Umbilical cord (tissue), 2 donors: ENCODE data around the gene ST6GALNAC2. TPM values are rescaled to one million over a fixed set of nuclear protein-coding genes. Genes with fewer than 3 reads are reported as not detected.

Experiments used
- DNase-seq: peaks from one replicate; pipeline ENCODE4 v3.0.0-alpha.2; 2015; ENCODE audit warnings: low spot score
- total RNA-seq: library from RNA; depleted of rRNA; stranded (reverse); fragments of >200 nt; gene quantifications from one replicate; pipeline ENCODE4 v1.2.3, GENCODE V29; 2014; ENCODE audit warnings: low replicate concordance; ENCODE audit not compliant: insufficient read depth

Gene ST6GALNAC2
- total RNA-seq, 1 donor from 2014 or later: not detected

DNA sequence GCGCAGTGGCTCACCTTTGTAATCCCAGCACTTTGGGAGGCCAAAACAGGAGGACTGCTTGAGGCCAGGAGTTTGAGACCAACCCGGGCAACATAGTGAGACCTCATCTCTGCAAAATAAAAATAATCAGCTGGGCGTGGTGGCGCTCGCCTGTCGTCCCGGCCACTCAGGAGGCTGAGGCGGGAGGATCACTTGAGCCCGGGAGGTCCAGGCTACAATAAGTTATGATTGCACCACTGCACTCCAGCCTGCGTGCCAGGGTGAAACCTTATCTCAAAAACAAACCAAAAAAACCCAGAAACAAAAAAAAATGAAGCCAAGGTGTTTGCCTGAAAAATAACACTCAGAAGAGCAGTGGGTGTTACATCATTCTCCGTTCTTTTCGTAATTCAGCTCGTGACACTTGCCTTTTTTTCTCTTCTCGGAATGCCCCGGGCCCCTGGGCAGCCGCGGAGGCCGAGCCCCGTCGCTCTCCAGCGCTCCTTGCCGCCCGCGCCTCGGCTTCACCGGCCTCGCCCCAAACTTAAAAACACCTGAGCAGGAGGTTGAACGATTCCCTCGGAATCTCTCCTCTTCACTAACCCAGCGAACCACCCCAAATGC lies 28.8 kb downstream of the ST6GALNAC2 start:
- no peak for DNase-seq

DNA sequence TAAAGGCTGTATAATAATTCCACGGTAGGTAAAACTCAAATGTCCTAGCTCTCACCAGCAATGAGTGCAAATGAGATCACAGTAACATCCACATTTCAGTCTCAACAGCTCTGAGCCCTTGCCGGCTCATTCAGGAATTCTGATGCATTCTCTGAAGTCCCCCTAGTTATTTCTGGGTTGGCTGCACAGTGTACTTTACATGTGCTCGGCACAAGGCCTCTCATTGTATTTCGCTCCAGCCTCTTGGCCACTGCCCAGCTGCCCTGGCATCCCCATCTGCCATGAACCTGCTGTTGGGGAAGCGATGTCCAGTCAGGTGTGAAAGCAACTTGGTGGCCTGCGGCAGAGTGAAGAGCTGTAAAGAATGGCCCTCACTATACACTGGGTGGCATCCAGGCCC lies 31.5 kb downstream of the ST6GALNAC2 start:
- DNase-seq: no peak

DNA sequence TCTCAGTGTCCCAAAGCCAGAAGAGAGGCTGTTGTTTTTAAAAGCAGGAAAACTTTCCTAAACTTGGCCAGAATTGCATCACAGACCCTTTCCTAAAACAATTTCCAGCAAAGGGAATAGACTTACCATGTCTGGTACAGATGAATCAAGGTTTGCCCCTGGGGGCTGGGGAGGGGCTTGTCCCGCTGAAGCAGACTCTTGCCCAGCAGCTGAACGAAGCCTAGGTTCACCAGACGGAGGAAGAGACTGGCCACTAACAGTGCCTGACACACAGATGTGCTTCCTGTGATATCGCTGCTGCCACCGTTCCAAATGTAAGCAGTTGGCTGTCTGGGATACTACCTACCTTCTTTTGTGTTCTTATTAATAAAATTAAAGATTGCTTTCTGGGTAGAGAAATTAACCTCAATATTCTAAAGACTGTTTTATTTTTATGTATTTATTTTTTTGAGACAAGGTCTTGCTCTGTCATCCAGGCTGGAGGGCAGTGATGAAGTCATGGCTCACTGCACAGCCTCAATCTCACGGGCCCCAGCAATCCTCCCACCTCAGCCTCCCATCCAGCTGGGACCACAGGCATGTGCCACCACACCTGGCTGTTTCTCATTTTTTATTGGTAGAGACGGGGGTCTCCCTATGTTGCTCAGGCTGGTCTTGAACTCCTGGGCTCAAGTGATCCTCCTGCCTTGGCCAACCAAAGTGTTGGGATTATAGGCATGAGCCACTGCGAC lies 32.3 kb downstream of the ST6GALNAC2 start:
- no peak for DNase-seq

DNA sequence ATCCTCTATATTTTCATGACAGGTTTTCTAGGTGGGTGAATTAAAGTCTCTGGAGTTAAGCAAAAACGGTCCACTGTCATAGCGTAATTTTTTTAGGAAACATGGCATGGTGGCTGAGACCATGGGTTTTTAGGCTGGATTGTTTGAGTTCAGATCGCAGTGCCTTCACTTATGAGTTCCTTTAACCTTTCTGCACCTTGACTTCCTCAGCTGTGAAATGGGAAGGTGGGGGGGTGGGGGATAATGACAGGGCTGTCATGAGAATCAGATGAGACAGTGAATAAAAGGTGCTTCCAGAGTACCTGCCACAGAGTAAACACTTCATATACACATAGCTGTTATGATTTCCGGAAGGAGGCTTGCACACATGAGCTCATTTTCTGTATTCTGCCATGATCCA lies 34.0 kb downstream of the ST6GALNAC2 start:
- DNase-seq: no peak

DNA sequence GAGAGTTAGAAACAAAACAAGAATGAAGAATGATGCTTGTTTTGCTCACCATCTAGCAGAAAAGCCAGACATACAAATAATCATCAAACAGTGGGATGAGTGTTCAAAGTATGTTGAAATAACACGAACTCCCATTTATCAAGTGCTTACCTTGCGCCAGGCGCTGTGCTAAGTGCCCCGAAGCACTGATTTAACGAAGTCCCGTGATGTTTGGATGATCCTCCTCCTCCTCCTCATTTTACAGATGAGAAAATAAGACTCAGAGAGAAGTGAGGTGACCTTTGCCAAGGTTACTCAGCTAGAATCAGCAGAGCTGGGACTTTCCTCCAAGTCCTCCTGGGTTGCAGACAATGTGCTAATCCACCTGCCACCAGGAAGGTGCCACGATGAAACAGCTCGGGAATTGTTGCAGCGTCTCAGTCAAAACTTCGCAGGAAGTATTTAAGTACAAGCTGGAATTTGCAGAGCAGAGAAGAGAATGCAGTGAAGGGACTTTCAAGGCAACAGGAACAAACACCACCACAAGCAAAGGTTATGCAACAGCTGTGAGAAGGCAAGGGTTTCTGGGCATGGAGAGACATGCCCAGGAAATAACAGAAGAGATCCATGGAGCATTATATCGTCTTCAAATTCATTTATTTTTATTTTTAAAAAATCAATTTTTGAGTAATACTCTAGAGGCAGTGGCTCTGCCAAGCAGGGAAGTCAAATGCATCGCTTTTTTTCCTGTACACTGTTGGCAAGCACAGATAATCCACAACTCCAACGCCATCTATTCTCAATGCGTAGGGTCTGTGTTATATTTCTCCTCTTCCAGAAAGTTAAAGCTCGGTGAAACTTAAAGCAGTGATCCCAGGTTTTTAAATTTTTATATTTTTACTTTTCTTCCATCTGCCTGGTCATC lies 34.7 kb downstream of the ST6GALNAC2 start:
- DNase-seq: no peak

DNA sequence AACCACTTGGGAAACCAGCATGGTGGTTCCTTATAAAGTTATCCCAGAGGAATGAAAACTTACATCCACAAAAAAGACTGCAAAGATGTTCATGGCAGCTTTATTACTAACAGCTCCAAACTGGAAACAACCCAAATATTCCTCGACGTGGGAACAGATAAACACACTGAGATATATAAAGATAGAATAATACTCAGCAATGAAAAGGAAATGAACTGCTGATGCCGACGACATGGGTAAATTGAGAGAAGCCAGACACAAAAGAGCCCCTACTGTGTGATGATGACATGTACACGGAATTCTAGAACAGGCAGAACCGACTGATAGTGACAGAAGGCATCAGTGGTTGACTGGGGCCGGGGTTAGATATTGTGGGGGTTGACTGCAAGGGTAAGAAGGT lies 36.1 kb downstream of the ST6GALNAC2 start:
- no peak for DNase-seq

DNA sequence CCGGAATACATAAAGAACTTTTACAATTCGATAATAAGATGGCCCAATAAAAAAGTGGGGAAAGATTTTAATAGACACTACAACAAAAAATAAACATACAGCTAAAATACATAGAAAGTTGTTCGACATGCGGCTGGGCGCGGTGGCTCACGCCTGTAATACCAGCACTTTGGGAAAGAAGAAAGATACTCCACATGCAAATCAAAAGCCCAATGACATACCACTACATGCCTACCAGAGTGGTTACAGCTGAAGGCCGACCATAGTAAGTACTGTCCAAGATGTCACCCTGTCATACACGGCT lies 36.5 kb downstream of the ST6GALNAC2 start:
- DNase-seq: no peak

DNA sequence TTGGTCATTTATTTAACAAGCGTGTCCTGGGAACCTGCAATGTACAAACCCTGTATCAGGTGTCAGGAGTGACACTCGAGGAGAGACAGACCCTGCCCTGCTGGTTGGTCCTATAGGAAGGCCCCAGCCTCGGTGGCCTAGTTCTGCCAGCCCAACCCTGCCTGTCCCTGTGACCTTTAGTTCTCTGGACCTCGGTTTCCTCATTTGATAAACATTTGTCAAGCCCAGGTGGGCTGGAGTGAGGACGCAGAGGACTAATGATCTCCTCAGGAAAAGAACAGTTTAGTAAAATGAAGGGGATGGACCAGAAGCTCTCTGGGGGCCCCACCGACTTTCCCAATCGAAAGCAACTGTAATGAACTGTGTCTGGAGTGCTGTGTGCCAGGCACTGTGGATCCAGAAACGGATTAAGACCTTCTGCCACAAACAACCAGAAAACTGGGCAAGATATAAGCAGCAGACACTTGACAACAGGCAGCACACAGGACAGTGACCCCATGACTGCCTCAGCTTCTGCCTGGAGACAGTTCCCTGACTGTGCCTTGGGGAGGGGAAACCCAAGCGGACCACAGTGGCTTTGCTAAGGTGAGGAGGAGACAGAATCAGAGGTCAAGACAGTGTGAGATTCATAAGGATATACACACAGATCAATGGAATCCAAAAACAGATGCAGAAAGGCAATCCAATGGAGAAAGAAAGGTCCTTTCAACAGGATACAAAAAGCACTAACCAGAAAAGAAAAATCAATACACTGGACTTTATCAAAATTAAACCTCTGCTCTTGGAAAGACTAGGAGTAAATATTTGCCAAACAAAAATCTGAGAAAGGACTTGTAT lies 37.1 kb downstream of the ST6GALNAC2 start:
- no peak for DNase-seq

DNA sequence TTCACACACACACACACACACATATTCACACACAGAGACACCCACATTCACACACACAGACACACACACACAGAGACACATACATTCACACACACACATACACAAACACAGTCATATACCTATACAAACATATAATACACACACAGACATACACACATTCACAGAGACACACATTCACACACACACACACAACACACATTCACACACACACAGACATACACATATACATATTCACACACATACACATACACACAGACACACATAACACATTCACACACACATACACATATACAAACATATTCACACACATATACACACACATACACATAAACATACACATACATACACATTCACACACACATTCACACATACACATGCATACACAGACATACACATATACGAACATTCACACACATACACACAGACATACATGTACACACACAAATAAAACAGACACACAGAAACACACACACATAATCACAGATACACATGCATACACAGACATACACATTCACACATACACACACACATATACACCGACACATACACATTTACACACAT lies 37.9 kb downstream of the ST6GALNAC2 start:
- DNase-seq: no peak

DNA sequence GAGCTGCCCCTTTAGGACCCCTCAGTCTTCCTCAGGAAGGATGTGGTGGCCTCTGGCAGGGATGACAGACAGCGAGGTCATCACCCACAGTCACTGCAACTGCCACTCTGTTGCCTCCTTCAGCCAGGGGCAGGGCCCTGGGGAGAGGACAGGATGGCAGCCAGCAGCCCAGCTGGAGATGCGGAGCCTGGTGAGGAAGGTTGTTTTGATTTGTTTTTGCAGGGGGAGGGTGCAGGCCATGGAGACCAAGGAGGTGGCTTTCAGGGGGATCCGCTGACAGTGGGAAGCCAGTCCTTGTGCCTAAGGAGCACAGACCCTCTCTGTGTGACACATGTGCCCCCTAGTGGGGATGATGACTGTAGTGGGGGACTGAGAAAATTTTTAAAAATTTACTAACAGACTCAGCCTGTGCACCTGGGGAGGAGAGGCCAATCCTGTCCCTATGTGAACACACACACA lies 38.4 kb downstream of the ST6GALNAC2 start:
- DNase-seq: peak; percentile 66

DNA sequence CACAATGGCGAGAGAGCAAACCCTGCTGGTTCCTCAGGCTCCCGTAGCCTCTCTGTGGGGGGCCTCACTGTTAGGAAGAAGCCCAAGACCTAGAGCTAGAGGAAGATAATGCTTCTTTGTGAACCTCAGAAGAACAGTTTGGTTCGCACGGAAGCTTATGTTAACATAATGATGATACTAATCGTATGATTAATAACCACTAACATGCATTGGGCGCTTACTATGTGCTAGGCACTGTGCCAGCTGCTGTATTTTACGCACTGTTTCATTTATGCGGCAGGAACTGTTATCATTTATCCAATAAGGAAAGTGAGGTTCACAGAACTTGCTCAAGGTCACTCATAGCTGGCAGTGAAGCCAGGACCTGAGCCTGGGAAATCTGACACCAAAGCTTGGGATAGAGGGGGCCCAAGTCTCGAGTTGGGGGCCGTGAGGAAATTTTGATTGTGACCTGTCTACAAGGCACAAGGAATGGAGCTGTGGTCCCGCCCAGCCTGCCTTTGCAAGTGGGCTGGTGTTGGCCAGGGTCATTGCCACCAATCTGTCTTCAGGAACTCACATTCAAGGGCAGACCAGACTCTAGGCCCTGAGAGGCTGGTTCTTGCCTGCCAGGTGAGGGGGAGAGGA lies 39.0 kb downstream of the ST6GALNAC2 start:
- no peak for DNase-seq

DNA sequence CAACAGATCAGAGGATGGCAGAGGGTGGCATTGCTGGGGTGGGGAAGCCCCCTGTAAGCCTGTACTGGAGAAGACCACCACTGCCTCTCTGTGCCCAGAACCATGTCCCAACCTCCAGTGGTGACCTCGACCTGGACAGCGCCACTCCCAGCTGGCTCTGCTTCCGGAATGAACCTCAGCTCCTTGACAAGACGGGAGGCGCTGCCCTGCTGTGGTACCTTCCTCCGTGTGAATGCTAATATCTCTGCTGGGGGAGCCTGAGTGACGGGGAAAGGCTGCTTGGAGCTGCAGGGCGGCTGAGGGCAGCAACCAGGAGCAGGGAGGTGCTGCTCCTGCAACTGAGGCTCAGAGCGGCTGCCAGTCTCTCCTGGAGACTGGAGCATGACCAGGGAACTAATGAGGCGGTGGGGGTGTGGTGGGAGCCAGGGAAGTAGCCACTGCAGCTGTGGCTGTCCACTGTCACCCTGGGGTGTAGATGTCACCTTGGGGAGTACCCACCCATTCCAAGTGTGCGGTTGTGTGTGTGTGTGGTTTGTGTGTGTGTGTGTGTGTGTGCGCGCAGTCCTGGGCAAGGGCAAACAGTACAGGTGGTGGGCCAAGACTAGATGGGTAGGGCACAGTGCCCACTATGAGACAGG lies 39.6 kb downstream of the ST6GALNAC2 start:
- no peak for DNase-seq

DNA sequence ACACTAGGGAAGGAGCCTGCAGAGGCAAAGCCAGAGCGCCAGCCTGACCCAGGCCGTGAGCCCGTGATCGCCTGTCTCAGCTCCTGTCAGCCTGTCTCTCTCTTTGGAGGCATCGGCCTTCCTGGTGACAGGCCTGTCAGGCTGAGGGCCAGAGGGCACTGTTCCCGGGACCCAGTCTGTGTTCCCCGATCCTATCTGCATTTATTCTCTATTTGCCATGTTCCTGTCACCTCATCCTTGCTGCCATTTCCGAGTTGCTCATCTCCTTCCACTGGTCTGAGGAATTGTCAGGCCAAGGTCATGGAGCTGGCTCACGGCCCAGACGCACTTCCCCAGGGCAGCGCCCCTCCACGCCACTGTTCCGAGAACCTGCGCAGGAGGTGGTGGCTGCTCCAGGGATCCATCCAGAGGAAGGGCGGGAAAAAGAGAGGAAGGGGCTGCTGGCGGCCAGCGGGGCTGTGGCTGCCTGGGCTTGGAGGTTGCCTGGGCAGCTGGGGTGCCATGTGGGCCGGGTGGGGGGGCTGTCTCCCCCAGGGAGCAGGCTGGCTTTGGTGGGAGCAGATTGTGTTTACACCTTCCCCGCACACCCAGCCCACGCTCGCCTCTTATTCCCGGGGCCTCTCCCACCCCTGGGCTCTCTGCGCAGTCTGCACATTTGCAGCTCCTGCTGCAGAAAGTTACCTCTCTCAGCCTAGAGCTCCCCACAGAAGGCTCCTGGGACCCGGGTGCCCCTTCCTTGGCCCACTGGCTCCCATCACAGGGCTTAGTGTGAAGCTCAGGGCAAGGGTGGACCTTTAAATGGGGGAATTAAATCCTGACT lies 40.9 kb downstream of the ST6GALNAC2 start:
- no peak for DNase-seq

DNA sequence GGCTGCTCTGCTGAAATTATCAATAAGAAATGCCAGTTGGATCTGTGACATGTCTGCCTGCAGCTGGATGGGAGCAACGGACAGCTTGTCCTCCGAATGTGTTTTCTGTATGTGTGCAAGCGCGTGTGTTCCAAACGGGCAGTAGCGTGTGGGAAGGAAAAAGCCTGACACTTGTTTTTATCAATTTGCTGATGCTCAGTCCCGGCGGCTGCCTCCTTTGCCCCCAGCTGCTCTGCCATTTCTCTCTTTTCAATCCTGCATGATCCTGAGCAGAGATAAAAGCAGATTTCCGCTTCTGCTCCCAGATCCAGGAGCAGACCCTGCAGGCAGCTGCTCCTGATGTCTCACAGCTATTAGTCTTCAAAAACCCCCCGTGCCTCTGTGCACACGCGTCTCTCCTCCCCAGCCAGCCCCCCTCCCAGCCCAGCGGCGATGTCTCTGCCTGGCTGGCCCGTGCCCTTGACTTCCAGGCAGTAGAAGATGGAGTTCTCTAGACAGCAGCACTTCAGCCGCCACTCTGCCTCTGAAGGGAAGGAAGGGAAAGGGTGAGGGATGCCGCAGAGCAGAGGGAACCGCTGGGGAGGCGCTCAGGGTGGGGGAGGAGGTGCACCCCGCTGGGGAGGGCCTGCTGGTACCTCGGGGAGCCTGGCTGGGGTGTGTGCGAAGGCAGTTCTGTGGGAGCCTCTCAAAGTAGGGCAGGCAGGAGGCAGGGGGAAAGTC lies 41.7 kb downstream of the ST6GALNAC2 start:
- peak; percentile 73 for DNase-seq

DNA sequence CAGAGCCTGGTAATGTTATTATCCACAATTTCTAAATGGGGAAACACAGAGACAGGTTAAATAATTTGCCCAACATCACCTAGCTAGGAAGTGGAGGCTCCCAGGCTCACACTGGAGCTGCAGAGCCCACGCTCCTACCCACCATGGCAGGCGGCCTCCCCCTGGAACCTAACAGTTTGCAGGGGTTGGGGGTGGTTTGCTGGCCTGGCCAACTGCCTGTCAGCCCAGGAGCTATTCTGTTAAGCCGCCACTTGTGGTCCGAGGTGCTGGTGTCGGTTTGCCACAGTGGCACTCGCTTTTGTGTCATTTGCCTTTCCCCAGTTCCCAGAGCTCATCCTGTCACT lies 42.2 kb downstream of the ST6GALNAC2 start:
- no peak for DNase-seq

DNA sequence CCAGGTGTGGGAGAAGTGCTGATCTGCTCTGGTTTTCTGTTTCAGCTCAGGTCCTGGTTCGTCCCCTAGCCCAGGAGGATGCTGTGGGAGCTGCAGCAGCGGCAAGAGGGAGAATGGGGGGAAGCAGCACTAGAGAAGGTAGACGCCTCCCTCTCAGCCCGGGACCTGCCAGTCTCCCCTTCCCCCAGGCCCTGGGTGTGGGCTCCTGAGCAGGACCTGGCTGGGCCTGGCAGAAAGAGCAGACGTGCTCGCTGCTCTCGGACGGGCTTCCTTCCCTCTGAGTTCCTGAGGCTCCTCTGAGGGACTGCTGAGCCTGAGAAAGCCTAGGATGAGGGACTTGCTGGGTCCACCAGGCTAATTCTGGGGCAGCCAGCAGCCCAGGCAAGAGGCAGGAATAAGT lies 42.7 kb downstream of the ST6GALNAC2 start:
- no peak for DNase-seq

DNA sequence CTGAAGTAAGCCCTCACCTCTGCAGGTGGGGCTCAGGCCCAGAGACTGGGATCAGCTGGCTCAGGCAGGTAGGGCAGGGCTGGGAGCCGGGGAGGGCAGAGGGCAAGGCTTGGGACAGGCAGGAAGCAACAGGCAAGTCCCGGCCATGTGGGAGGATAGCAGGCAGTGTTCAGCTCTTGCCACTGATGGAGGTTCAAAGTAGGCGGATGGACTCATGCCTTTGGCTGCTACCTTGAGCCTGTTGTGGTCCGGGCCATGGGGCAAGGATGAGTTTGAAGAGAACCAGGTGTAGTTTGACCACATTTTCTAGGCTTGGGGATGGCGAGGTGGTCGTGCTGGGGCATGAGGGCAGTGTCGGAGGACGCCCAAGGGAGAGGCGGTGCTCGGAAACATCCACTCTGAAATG lies 43.1 kb downstream of the ST6GALNAC2 start:
- no peak for DNase-seq

DNA sequence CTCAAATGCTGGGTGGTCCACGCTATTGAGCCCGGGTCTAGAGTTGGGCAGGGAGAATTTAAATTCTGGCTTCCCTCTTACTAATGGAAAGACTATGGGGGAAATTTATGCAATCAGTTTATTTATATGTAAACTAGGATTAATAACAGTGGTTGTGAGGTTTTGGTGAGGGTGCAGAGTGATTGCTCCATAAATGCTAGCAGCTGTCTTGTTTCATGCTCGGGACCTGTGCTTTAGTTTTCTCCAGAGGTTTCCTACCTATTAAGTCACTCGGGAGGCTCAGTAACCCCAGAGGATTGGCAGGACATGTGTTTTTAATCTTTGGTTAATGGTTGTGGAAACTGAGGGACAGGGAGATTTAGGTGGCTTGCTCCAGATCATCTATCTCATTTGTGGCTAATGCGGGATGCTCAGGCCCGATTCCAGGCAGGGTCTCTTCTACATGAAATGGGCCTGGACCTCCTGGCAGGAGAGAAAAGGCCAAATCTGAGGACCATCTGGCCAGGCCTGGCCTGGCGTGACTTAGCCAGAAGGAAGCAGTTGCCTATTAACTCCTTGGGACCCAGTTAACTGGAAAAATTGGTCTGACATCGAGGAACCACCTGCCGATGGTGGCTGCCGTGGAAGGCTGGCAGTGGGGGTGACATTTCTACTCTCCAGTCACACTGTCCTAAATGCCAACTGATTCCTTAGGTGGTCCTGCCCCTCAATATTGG lies 43.8 kb downstream of the ST6GALNAC2 start:
- DNase-seq: no peak
